Stimulated activated CD4-positive, alpha-beta T cell treated with anti-CD3 and anti-CD28 coated beads, Interleukin-15, amount 100 ng/mL, for 48 hours (primary cell): ENCODE measurements around the gene ZNF785.
A peak's percentile ranks its signal among the peaks of the same experiment; 100 is the strongest.
"Not testable (repeated sequence)": the region's sequence is repeated elsewhere in the genome, so short reads cannot be mapped to it uniquely, and the experiment has no call there.

ENCODE experiments used
- DNase-seq, 2 donors: peaks; one replicate each; pipeline ENCODE4 v3.0.0-alpha.2; 2020; ENCODE audit warnings: low read depth in 2 of 2

ZNF785 gene

GRCh38 chr16:30539986-30540526 is 45.4 kb downstream of the ZNF785 start:
- DNase-seq, result not testable (repeated sequence)

GRCh38 chr16:30539000-30539964 is 46.2 kb downstream of the ZNF785 start:
- no peak for DNase-seq

- not testable (repeated sequence) for DNase-seq
Observed at GRCh38 chr16:30536391-30537024, 49.0 kb downstream of the ZNF785 start.

GRCh38 chr16:30535777-30536190 is 49.7 kb downstream of the ZNF785 start:
- DNase-seq, result peak in 1 of 2 donors; percentile 51

- DNase-seq, result no peak
Observed at GRCh38 chr16:30535106-30535776, 50.3 kb downstream of the ZNF785 start.

GRCh38 chr16:30534368-30535105 is 51.0 kb downstream of the ZNF785 start, which contains the start of gene ZNF747:
ZNF747 (minus strand) TSS chr16:30534858; CDS start chr16:30534679, 179 bp downstream.
- DNase-seq, result peak; percentile 80 to 87

- no peak for DNase-seq
Observed at GRCh38 chr16:30533748-30534367, 51.6 kb downstream of the ZNF785 start.

- no peak for DNase-seq
Observed at GRCh38 chr16:30533146-30533522, 52.4 kb downstream of the ZNF785 start.

- no peak for DNase-seq
Observed at GRCh38 chr16:30532285-30533145, 53.0 kb downstream of the ZNF785 start.
